K562 (cell line): ENCODE data around the gene TUBA1B. TPM values are rescaled to one million over a fixed set of nuclear protein-coding genes. Genes with fewer than 3 reads are reported as not detected.

Experiments
- CBFA2T2 ChIP-seq: fragments of 450-650 bp; conservative IDR thresholded peaks from 2 replicates; pipeline ENCODE4 v1.6.1; 2017; ENCODE audit warnings: mild to moderate bottlenecking
- CREB1 ChIP-seq, 2 experiments: sonication (generic) in 1 of 2; formaldehyde crosslinking in 1 of 2; IDR thresholded peaks; 2 replicates each; pipeline versions ENCODE4 v1.6.1 to v1.8.0; 2012 to 2022; ENCODE audit warnings: inconsistent platforms in 1 of 2, mild to moderate bottlenecking in 1 of 2, missing genetic modification reagents in 1 of 2, moderate library complexity in 1 of 2
- CREB3 ChIP-seq: fragments of 450-650 bp; conservative IDR thresholded peaks from 2 replicates; pipeline ENCODE4 v1.6.1; 2016; ENCODE audit warnings: missing genetic modification characterization, low read depth, mild to moderate bottlenecking, missing compliant biosample characterization, moderate library complexity
- FOXJ3 ChIP-seq: sonication (generic); formaldehyde crosslinking; IDR thresholded peaks from 2 replicates; pipeline ENCODE4 v1.4.0; 2020; ENCODE audit warnings: mild to moderate bottlenecking, missing genetic modification reagents
- GABPB2 ChIP-seq: fragments of 250-450 bp; sonication (Bioruptor Pico); conservative IDR thresholded peaks from 2 replicates; pipeline ENCODE4 v1.5.1; 2021; ENCODE audit warnings: mild to moderate bottlenecking
- HDAC8 ChIP-seq: fragments of 450-650 bp; IDR thresholded peaks from 2 replicates; pipeline ENCODE4 v1.6.1; 2016; ENCODE audit warnings: mild to moderate bottlenecking, missing genetic modification characterization, moderate library complexity, missing compliant biosample characterization
- KAT7 ChIP-seq: sonication (generic); formaldehyde crosslinking; IDR thresholded peaks from 2 replicates; pipeline ENCODE4 v1.8.0; 2022; ENCODE audit warnings: missing genetic modification reagents, mild to moderate bottlenecking, borderline replicate concordance
- NCOA1 ChIP-seq: fragments of 450-650 bp; IDR thresholded peaks from 2 replicates; pipeline ENCODE4 v1.6.1; 2016; ENCODE audit warnings: low read depth
- PHF20 ChIP-seq: fragments of 450-650 bp; IDR thresholded peaks from 2 replicates; pipeline ENCODE4 v1.6.1; 2018; ENCODE audit not compliant: partially characterized antibody
- POLR2B ChIP-seq: fragments of 450-650 bp; IDR thresholded peaks from 2 replicates; pipeline ENCODE4 v1.6.1; 2018; ENCODE audit warnings: low read depth; ENCODE audit not compliant: partially characterized antibody
- PURB ChIP-seq: sonication (generic); formaldehyde crosslinking; IDR thresholded peaks from 2 replicates; pipeline ENCODE4 v1.9.0; 2021; ENCODE audit warnings: low read depth, mild to moderate bottlenecking, missing genetic modification reagents
- RUNX1 ChIP-seq: sonication (generic); IDR thresholded peaks from 2 replicates; pipeline ENCODE4 v1.6.1; 2016; ENCODE audit warnings: antibody characterized with exemption, low read depth
- SMARCA5 ChIP-seq: fragments of 450-650 bp; IDR thresholded peaks from 2 replicates; pipeline ENCODE4 v1.6.1; 2016
- SP1 ChIP-seq: sonication (generic); formaldehyde crosslinking; IDR thresholded peaks from 2 replicates; pipeline ENCODE4 v1.8.1; 2022; ENCODE audit warnings: mild to moderate bottlenecking, missing genetic modification reagents
- SPI1 ChIP-seq: IDR thresholded peaks from 2 replicates; pipeline ENCODE4 v1.6.1; 2011; ENCODE audit warnings: low read depth, low read length, control low read depth, borderline replicate concordance
- SREBF2 ChIP-seq: sonication (generic); formaldehyde crosslinking; IDR thresholded peaks from 2 replicates; pipeline ENCODE4 v1.4.0; 2020; ENCODE audit warnings: mild to moderate bottlenecking, missing genetic modification reagents
- STAT5A ChIP-seq: IDR thresholded peaks from 2 replicates; pipeline ENCODE4 v1.6.1; 2012; ENCODE audit warnings: low read length, inconsistent platforms, borderline replicate concordance
- THRAP3 ChIP-seq: fragments of 450-650 bp; IDR thresholded peaks from 2 replicates; pipeline ENCODE4 v1.6.1; 2016; ENCODE audit warnings: mild to moderate bottlenecking, inconsistent platforms, borderline replicate concordance
- USF2 ChIP-seq: sonication (generic); formaldehyde crosslinking; IDR thresholded peaks from 2 replicates; pipeline ENCODE4 v1.5.0; 2020; ENCODE audit warnings: missing genetic modification reagents
- ZBED1 ChIP-seq: IDR thresholded peaks from 2 replicates; pipeline ENCODE4 v1.6.1; 2014
- ZNF174 ChIP-seq: fragments of 250-450 bp; sonication (Bioruptor Pico); IDR thresholded peaks from 2 replicates; pipeline ENCODE4 v1.4.0; 2020; ENCODE audit warnings: mild to moderate bottlenecking
- ZNF197 ChIP-seq: fragments of 200-800 bp; sonication (Bioruptor generic); IDR thresholded peaks from 2 replicates; pipeline ENCODE4 v1.6.1; 2016; ENCODE audit warnings: low read depth, missing genetic modification characterization, missing compliant biosample characterization
- ZNF23 ChIP-seq: fragments of 250-450 bp; sonication (Bioruptor Pico); IDR thresholded peaks from 2 replicates; pipeline ENCODE4 v1.4.0; 2020; ENCODE audit warnings: mild to moderate bottlenecking
- ZNF263 ChIP-seq: sonication (generic); formaldehyde crosslinking; IDR thresholded peaks from 2 replicates; pipeline ENCODE4 v1.8.0; 2022; ENCODE audit warnings: mild to moderate bottlenecking, missing genetic modification reagents, borderline replicate concordance
- ZNF311 ChIP-seq: fragments of 250-450 bp; sonication (Bioruptor Pico); IDR thresholded peaks from 2 replicates; pipeline ENCODE4 v1.4.0; 2020; ENCODE audit warnings: mild to moderate bottlenecking, moderate library complexity
- ZNF586 ChIP-seq: fragments of 450-650 bp; formaldehyde crosslinking; conservative IDR thresholded peaks from 2 replicates; pipeline ENCODE4 v1.4.0; 2020; ENCODE audit warnings: mild to moderate bottlenecking, moderate library complexity
- polyA plus RNA-seq, 8 experiments: library from polyadenylated mRNA; depleted of rRNA in 4 of 8; stranded (reverse) in 5 of 8; unstranded in 3 of 8; fragments of >200 nt; fragmentation: Nextera tagmentation in 2 of 8; fragmentation: Illumina TruSeq in 1 of 8; extraction: Ambion mirVana in 2 of 8; extraction: Trizol in 1 of 8; gene quantifications; 2 replicates each; pipeline versions ENCODE4 v1.2.1 to v1.2.3, GENCODE V29; 2011 to 2014; ENCODE audit warnings: inconsistent platforms in 1 of 8, missing spikeins in 1 of 8
- total RNA-seq, 7 experiments: library from RNA; depleted of rRNA in 6 of 7; stranded (reverse); fragments of >200 nt in 6 of 7; fragmentation: Illumina TruSeq in 2 of 7; extraction: Trizol in 2 of 7; gene quantifications; 2 replicates each; pipeline versions ENCODE4 v1.2.1 to v1.2.3, GENCODE V29; 2011 to 2021; ENCODE audit warnings: low replicate concordance in 1 of 7
- TF ChIP-seq, protein P1 (sequence below), 2 experiments: fragments of 450-650 bp in 1 of 2; sonication (generic) in 1 of 2; formaldehyde crosslinking in 1 of 2; IDR thresholded peaks in 1 of 2; conservative IDR thresholded peaks in 1 of 2; 2 replicates each; pipeline versions ENCODE4 v1.6.1 to v1.8.1; 2016 to 2023; ENCODE audit warnings: mild to moderate bottlenecking in 2 of 2, moderate library complexity in 2 of 2, inconsistent platforms in 1 of 2, missing genetic modification reagents in 1 of 2
- TF ChIP-seq, protein P2 (sequence below): sonication (generic); IDR thresholded peaks from 2 replicates; pipeline ENCODE4 v1.6.1; 2016

TUBA1B gene
- total and polyA plus RNA-seq, 9 of the 15 experiments (the other 6 are each of a cell fraction or from before 2014, with no cell fraction given): 2,189 to 4,624 (median 2,628) TPM

DNA sequence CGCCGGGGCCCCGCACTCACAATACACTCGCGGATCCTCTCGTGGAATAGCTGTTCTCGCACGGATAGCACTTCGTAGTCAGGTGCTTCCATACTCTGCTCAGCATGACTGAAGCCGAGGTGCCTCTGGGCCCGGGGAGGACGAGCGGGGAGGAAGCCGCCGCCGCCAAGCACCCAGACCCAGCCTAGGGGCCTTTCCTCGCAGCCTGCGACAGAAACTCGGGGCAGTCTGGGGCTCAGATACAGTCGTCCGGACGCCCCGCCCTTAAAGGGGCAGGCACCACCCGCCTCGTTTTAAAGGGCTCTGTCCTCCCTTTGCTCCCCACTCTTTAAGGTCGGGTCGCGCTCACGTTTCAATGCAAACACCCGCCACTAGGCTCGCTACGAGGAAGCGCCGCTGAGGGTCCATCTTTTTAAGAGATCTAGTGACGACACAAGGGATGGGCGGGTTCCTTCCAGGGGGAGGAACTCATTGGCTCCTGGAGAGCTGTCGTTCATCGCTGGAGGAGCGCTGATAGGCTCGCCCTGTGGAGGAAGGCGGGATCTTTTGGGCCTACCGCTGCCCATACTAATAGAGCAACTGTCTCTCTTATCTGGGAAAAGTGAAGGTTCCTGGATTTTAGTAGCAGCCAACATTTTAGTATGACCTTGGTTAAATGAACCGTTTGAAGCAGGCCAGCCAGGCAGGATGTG is 20.6 kb downstream of the TUBA1B start, which contains the start of gene LMBR1L (continued):
- TF ChIP-seq SPI1 (peak; percentile 79), ZNF174 (CRISPR knock-in tag) (no peak), HDAC8 (no peak), STAT5A (no peak), USF2 (CRISPR knock-in tag) (no peak), ZNF197 (CRISPR knock-in tag) (no peak), SREBF2 (no peak), THRAP3 (no peak), CREB3 (no peak), PURB (CRISPR knock-in tag) (no peak), SMARCA5 (no peak), RUNX1 (no peak), ZNF23 (CRISPR knock-in tag) (no peak), ZBED1 (no peak), POLR2B (no peak), SP1 (peak; percentile 90), CBFA2T2 (no peak), ZNF586 (CRISPR knock-in tag) (no peak), NCOA1 (no peak), PHF20 (no peak), ZNF311 (CRISPR knock-in tag) (no peak), ZNF263 (peak; percentile 56; the same call in 1 of the 2 replicates), GABPB2 (CRISPR knock-in tag) (no peak), KAT7 (CRISPR knock-in tag) (0 out of 2 replicates have a peak, but pooled peaks have one; percentile 52), FOXJ3 (no peak), CREB1 (IDR thresholded peaks at IDR 0.05) (peak; percentile 90), CREB1 (CRISPR knock-in tag; IDR thresholded peaks at IDR 0.05) (peak; percentile 91)
- TF ChIP-seq, protein P1, sequence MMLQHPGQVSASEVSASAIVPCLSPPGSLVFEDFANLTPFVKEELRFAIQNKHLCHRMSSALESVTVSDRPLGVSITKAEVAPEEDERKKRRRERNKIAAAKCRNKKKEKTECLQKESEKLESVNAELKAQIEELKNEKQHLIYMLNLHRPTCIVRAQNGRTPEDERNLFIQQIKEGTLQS (IDR thresholded peaks at IDR 0.05): no peak; the same call in 1 of the 2 replicates
- TF ChIP-seq, protein P1 (CRISPR knock-in tag; conservative IDR thresholded peaks at IDR 0.05): no peak
- TF ChIP-seq, protein P2, sequence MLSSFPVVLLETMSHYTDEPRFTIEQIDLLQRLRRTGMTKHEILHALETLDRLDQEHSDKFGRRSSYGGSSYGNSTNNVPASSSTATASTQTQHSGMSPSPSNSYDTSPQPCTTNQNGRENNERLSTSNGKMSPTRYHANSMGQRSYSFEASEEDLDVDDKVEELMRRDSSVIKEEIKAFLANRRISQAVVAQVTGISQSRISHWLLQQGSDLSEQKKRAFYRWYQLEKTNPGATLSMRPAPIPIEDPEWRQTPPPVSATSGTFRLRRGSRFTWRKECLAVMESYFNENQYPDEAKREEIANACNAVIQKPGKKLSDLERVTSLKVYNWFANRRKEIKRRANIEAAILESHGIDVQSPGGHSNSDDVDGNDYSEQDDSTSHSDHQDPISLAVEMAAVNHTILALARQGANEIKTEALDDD: no peak
